Upper lobe of right lung (tissue), 1 donor: Measurements from ENCODE around the gene APOA1. TPM values are rescaled to one million over a fixed set of nuclear protein-coding genes. Genes with fewer than 3 reads are reported as not detected.

Source experiments
- ATAC-seq: fragments of 200-7000 bp; cut with Tn5 transposase; one replicate; pipeline ENCODE4 v1.9.1; 2020; ENCODE audit warnings: mild to moderate bottlenecking, moderate library complexity
- DNase-seq: peaks from one replicate; pipeline ENCODE4 v3.0.0-alpha.2; 2020
- H3K27ac ChIP-seq: fragments of 200-600 bp; one replicate; pipeline ENCODE4 v1.8.0; 2022
- H3K27me3 ChIP-seq: fragments of 200-600 bp; one replicate; pipeline ENCODE4 v1.8.0; 2022; ENCODE audit warnings: mild to moderate bottlenecking
- H3K36me3 ChIP-seq: fragments of 200-600 bp; one replicate; pipeline ENCODE4 v1.8.0; 2022
- H3K4me1 ChIP-seq: fragments of 200-600 bp; one replicate; pipeline ENCODE4 v1.8.0; 2022
- H3K4me3 ChIP-seq: fragments of 200-600 bp; one replicate; pipeline ENCODE4 v1.8.0; 2022; ENCODE audit warnings: mild to moderate bottlenecking
- H3K9me3 ChIP-seq: fragments of 200-600 bp; one replicate; pipeline ENCODE4 v1.8.0; 2022
- CTCF ChIP-seq: fragments of 200-600 bp; IDR thresholded peaks from one replicate; pipeline ENCODE4 v1.8.0; 2022; ENCODE audit warnings: antibody characterized with exemption
- intact Hi-C: fragments of 100-400 bp; cut with DNase I; formaldehyde crosslinking; loops from one replicate; pipeline ENCODE4 v1.11.0; 2022
- total RNA-seq: library from RNA; stranded (reverse); fragmentation: NEBNext Ultra II Directional; extraction: Animal tissue kit (Norgen Biotek cat#: 25700); gene quantifications from one replicate; pipeline ENCODE4 v1.2.1, GENCODE V29; 2021
- donor health status: DM: no; HTN: yes; CAD: no; lungs with severe emphysema.

Gene APOA1
- total RNA-seq, 1 donor from 2014 or later: 5.4 TPM

GRCh38 chr11:116813781-116814471 lies 23.5 kb downstream of the APOA1 start:
- Histone ChIP-seq H3K36me3 (no peaks in the 10 kb centered on the region), H3K4me1 (no peaks in the 10 kb centered on the region), H3K4me3 (no peak overlapping the region), H3K9me3 (no peaks in the 10 kb centered on the region), H3K27ac (no peak overlapping the region), H3K27me3 (no peaks in the 10 kb centered on the region)
- DNase-seq (no peak), ATAC-seq (peak; percentile 37)
- intact Hi-C loops: no loop called here
- no peak for TF ChIP-seq CTCF

GRCh38 chr11:116813170-116813569 lies 24.3 kb downstream of the APOA1 start:
- DNase-seq (no peak), ATAC-seq (no peak)
- intact Hi-C loops: no loop called here
- no peak for TF ChIP-seq CTCF
- Histone ChIP-seq H3K36me3 (no peaks in the 10 kb centered on the region), H3K9me3 (no peaks in the 10 kb centered on the region), H3K4me1 (no peaks in the 10 kb centered on the region), H3K27me3 (no peaks in the 10 kb centered on the region), H3K27ac (no peak overlapping the region), H3K4me3 (no peak overlapping the region)

- no peak for TF ChIP-seq CTCF
- no peaks in the 10 kb centered on the region for H3K4me1 ChIP-seq
- H3K36me3 ChIP-seq: no peaks in the 10 kb centered on the region
- DNase-seq (no peak), ATAC-seq (no peak)
- H3K4me3 ChIP-seq: no peak overlapping the region
- H3K27me3 ChIP-seq: no peaks in the 10 kb centered on the region
- no peak overlapping the region for H3K27ac ChIP-seq
- intact Hi-C loops: no loop called here
- no peaks in the 10 kb centered on the region for H3K9me3 ChIP-seq
These were observed 25.3 kb downstream of the APOA1 start for GRCh38 chr11:116812109-116812508.

- Histone ChIP-seq H3K4me3 (no peak overlapping the region), H3K27ac (no peak overlapping the region), H3K27me3 (no peaks in the 10 kb centered on the region), H3K4me1 (no peaks in the 10 kb centered on the region), H3K36me3 (no peaks in the 10 kb centered on the region), H3K9me3 (no peaks in the 10 kb centered on the region)
- ATAC-seq (no peak), DNase-seq (no peak)
- intact Hi-C loops: no loop called here
- TF ChIP-seq CTCF: no peak
These were observed 26.2 kb downstream of the APOA1 start for GRCh38 chr11:116811194-116811593.

- Histone ChIP-seq H3K27me3 (no peaks in the 10 kb centered on the region), H3K4me1 (no peaks in the 10 kb centered on the region), H3K4me3 (no peak overlapping the region), H3K27ac (peak overlapping the region; percentile 77), H3K36me3 (no peaks in the 10 kb centered on the region), H3K9me3 (no peaks in the 10 kb centered on the region)
- TF ChIP-seq CTCF: no peak
- DNase-seq: peak; percentile 87
- ATAC-seq: peak; percentile 88
- intact Hi-C loops: no loop called here
These were observed 28.9 kb downstream of the APOA1 start for GRCh38 chr11:116808262-116809175.
